GM12878 (cell line): Measurements from ENCODE around the gene KAZN. TPM values are rescaled to one million over a fixed set of nuclear protein-coding genes. Genes with fewer than 3 reads are reported as not detected.

Experiments
- ATAC-seq: fragments of 200-7000 bp; cut with Tn5 transposase; 3 replicates; pipeline ENCODE4 v1.9.1; 2020; ENCODE audit warnings: mild to moderate bottlenecking, moderate library complexity
- BruUV-seq: library from RNA; stranded (reverse); fragments of 400-500 nt; replicated peaks from 2 replicates; lab custom pipeline; 2021; lab: Mats Ljungman, UMichigan
- CTCF ChIA-PET: fragments of 300-600 bp; sonication (Branson Sonifier 250); formaldehyde crosslinking; extraction: SDS; loops from one replicate; lab custom pipeline; 2021; ENCODE audit warnings: inconsistent platforms; lab: Yijun Ruan, JAX
- POLR2A ChIA-PET: fragments of 350-600 bp; formaldehyde crosslinking; extraction: SDS; loops from one replicate; lab custom pipeline; 2021; ENCODE audit warnings: inconsistent platforms; lab: Charles Lee
- RAD21 ChIA-PET: fragments of 300-600 bp; sonication (Branson Sonifier 250); formaldehyde crosslinking; loops from one replicate; lab custom pipeline; 2023; ENCODE audit warnings: antibody characterized with exemption; ENCODE audit not compliant: unreplicated experiment; lab: Charles Lee
- SMC1A ChIA-PET: fragments of 300-600 bp; sonication (Branson Sonifier 250); formaldehyde crosslinking; loops from one replicate; lab custom pipeline; 2023; ENCODE audit not compliant: unreplicated experiment, uncharacterized antibody; lab: Charles Lee
- DNase-seq: peaks from one replicate; pipeline ENCODE4 v3.0.0-alpha.2; 2011; ENCODE audit warnings: low read depth, low spot score
- FAIRE-seq: peaks from 3 replicates; lab custom pipeline; 2011; peaks lifted over from hg19 to GRCh38; lab: Jason Lieb, UNC
- H2AFZ ChIP-seq: 2 replicates; pipeline ENCODE4 v1.6.0; 2011; ENCODE audit warnings: low read depth, low read length, control low read depth; ENCODE audit not compliant: control insufficient read depth
- H3K27ac ChIP-seq: 2 replicates; pipeline ENCODE4 v1.5.1; 2011; ENCODE audit warnings: control low read depth; ENCODE audit not compliant: control insufficient read depth, insufficient read depth
- H3K27me3 ChIP-seq, 2 experiments: replicated peaks in 1 of 2; 2 replicates each; pipeline versions ENCODE4 v1.6.0 to v1.6.1; 2011; ENCODE audit warnings: low read length in 1 of 2; ENCODE audit not compliant: control insufficient read depth in 2 of 2, insufficient read depth in 2 of 2
- H3K36me3 ChIP-seq, 2 experiments: 2 replicates each; pipeline ENCODE4 v1.5.1; 2011; ENCODE audit warnings: low read length in 1 of 2; ENCODE audit not compliant: control insufficient read depth in 2 of 2, insufficient read depth in 2 of 2
- H3K4me1 ChIP-seq: 2 replicates; pipeline ENCODE4 v1.6.1; 2011; ENCODE audit warnings: mild to moderate bottlenecking, low read length, moderate library complexity, mixed read lengths; ENCODE audit not compliant: control insufficient read depth, insufficient read depth
- H3K4me2 ChIP-seq: 2 replicates; pipeline ENCODE4 v1.6.0; 2011; ENCODE audit warnings: control low read depth; ENCODE audit not compliant: control insufficient read depth, insufficient read depth
- H3K4me3 ChIP-seq: fragments of 200-600 bp; sonication (generic); 2 replicates; pipeline ENCODE4 v1.5.1; 2016
- H3K79me2 ChIP-seq: 2 replicates; pipeline ENCODE4 v1.6.0; 2011; ENCODE audit warnings: low read length; ENCODE audit not compliant: control insufficient read depth, insufficient read depth
- H3K9ac ChIP-seq: 2 replicates; pipeline ENCODE4 v1.8.0; 2011; ENCODE audit warnings: low read length, control low read depth, mixed read lengths; ENCODE audit not compliant: control insufficient read depth, insufficient read depth
- H3K9me3 ChIP-seq: replicated peaks from 3 replicates; pipeline ENCODE4 v1.5.1; 2011; ENCODE audit warnings: mild to moderate bottlenecking, low read length; ENCODE audit not compliant: control insufficient read depth, insufficient read depth
- H4K20me1 ChIP-seq: 2 replicates; pipeline ENCODE4 v1.6.0; 2011; ENCODE audit not compliant: control insufficient read depth, insufficient read depth
- ATF3 ChIP-seq: IDR thresholded peaks from 2 replicates; pipeline ENCODE4 v1.6.1; 2011; ENCODE audit warnings: low read depth, mild to moderate bottlenecking, low read length, moderate library complexity, borderline replicate concordance; ENCODE audit errors: extremely low read depth
- BRCA1 ChIP-seq: IDR thresholded peaks from 2 replicates; pipeline ENCODE4 v1.6.1; 2011; ENCODE audit warnings: low read depth, low read length, improper control_type of control experiment
- CHD1 ChIP-seq: IDR thresholded peaks from 2 replicates; pipeline ENCODE4 v1.6.1; 2012; ENCODE audit warnings: low read depth, low read length, improper control_type of control experiment
- DPF2 ChIP-seq: fragments of 450-650 bp; IDR thresholded peaks from 2 replicates; pipeline ENCODE4 v1.6.1; 2017; ENCODE audit warnings: mild to moderate bottlenecking
- ETV6 ChIP-seq, 2 experiments: fragments of 450-650 bp in 1 of 2; IDR thresholded peaks in 1 of 2; conservative IDR thresholded peaks in 1 of 2; 2 replicates each; pipeline ENCODE4 v1.6.1; 2014; ENCODE audit warnings: antibody characterized with exemption in 1 of 2, borderline replicate concordance in 1 of 2, low read depth in 1 of 2, mild to moderate bottlenecking in 1 of 2, moderate library complexity in 1 of 2
- IRF5 ChIP-seq: fragments of 450-650 bp; IDR thresholded peaks from 2 replicates; pipeline ENCODE4 v1.6.1; 2017; ENCODE audit warnings: borderline replicate concordance
- KLF5 ChIP-seq: fragments of 450-650 bp; IDR thresholded peaks from 2 replicates; pipeline ENCODE4 v1.6.1; 2014; ENCODE audit warnings: mild to moderate bottlenecking; ENCODE audit not compliant: partially characterized antibody
- MXI1 ChIP-seq: fragments of 150-350 bp; IDR thresholded peaks from 2 replicates; pipeline ENCODE4 v1.6.1; 2011; ENCODE audit warnings: low read depth, mild to moderate bottlenecking, inconsistent platforms, low read length, improper control_type of control experiment
- NFIC ChIP-seq: IDR thresholded peaks from 2 replicates; pipeline ENCODE4 v1.6.1; 2012; ENCODE audit warnings: low read depth, mild to moderate bottlenecking, inconsistent platforms, low read length, moderate library complexity
- PAX8 ChIP-seq: fragments of 450-650 bp; IDR thresholded peaks from 2 replicates; pipeline ENCODE4 v1.6.1; 2017; ENCODE audit warnings: mild to moderate bottlenecking, moderate library complexity
- RCOR1 ChIP-seq: conservative IDR thresholded peaks from 2 replicates; pipeline ENCODE4 v1.6.1; 2012; ENCODE audit warnings: low read depth, low read length, improper control_type of control experiment
- RUNX3 ChIP-seq: IDR thresholded peaks from 2 replicates; pipeline ENCODE4 v1.6.1; 2012; ENCODE audit warnings: low read length, inconsistent platforms
- STAT1 ChIP-seq: fragments of 450-650 bp; conservative IDR thresholded peaks from 2 replicates; pipeline ENCODE4 v1.6.1; 2014; ENCODE audit warnings: antibody characterized with exemption, mild to moderate bottlenecking
- WGBS: methylation state at CpG from one replicate; pipeline ENCODE4 v1.1.6; 2016; ENCODE audit warnings: low lambda C conversion rate; ENCODE audit not compliant: insufficient replicate concordance, insufficient coverage; ENCODE audit errors: missing lambda C conversion rate; 5-methylcytosine and 5-hydroxymethylcytosine counted together
- in situ Hi-C: fragments of 300-500 bp; cut with MboI; formaldehyde crosslinking; loops from 9 replicates; pipeline ENCODE4 v1.14.3; 2018; ENCODE audit warnings: mixed read lengths
- intact Hi-C: fragments of 100-400 bp; cut with micrococcal nuclease; formaldehyde crosslinking; loops from one replicate; pipeline ENCODE4 v1.14.2; 2022; ENCODE audit not compliant: unreplicated experiment
- polyA plus RNA-seq, 11 experiments: library from polyadenylated mRNA; depleted of rRNA in 4 of 11; unstranded in 6 of 11; stranded (reverse) in 5 of 11; fragments of >200 nt; fragmentation: Nextera tagmentation in 4 of 11; fragmentation: Illumina TruSeq in 1 of 11; extraction: Ambion mirVana in 4 of 11; extraction: Trizol in 1 of 11; gene quantifications; 1 replicate in 1 of 11; 2 replicates in 10 of 11; pipeline versions ENCODE4 v1.2.1 to v1.2.3, GENCODE V29; 2011 to 2016; ENCODE audit warnings: inconsistent platforms in 2 of 11, missing spikeins in 2 of 11, low read depth in 1 of 11
- total RNA-seq, 4 experiments: library from RNA; depleted of rRNA in 3 of 4; stranded (reverse); fragments of >200 nt in 3 of 4; fragmentation: Illumina TruSeq in 1 of 4; extraction: Trizol in 1 of 4; gene quantifications; 2 replicates each; pipeline versions ENCODE4 v1.2.1 to v1.2.3, GENCODE V29; 2013 to 2021
- TF ChIP-seq, protein P1 (sequence below): fragments of 450-650 bp; IDR thresholded peaks from 2 replicates; pipeline ENCODE4 v1.6.1; 2017; ENCODE audit warnings: mild to moderate bottlenecking
- TF ChIP-seq, protein P2 (sequence below): fragments of 150-350 bp; IDR thresholded peaks from 2 replicates; pipeline ENCODE4 v1.6.1; 2014; ENCODE audit warnings: mild to moderate bottlenecking, low read depth, low read length
- TF ChIP-seq, protein P3 (sequence below): IDR thresholded peaks from 2 replicates; pipeline ENCODE4 v1.6.1; 2011; ENCODE audit warnings: mild to moderate bottlenecking, low read depth, low read length, moderate library complexity; ENCODE audit not compliant: insufficient replicate concordance

KAZN gene
- total and polyA plus RNA-seq, 10 of the 15 experiments (the other 5 are each of a cell fraction or from before 2014, with no cell fraction given), result 0.72 to 4.0 (median 1.2) TPM

- ATAC-seq (no peak), FAIRE-seq (peak; percentile 13), DNase-seq (no peak)
- Histone ChIP-seq H3K4me2 (no peak overlapping the region), H3K9me3 (no peaks in the 10 kb centered on the region; the same call in 2 of the 3 replicates), H3K36me3 (no peaks in the 10 kb centered on the region), H3K27ac (no peak overlapping the region), H3K9ac (no peak overlapping the region), H2AFZ (no peak overlapping the region), H3K4me1 (no peaks in the 10 kb centered on the region), H3K27me3 (no peaks in the 10 kb centered on the region), H3K4me3 (no peak overlapping the region), H3K79me2 (no peaks in the 10 kb centered on the region), H4K20me1 (no peaks in the 10 kb centered on the region)
- 10% methylated on average over 8 of the region's 8 CpGs for WGBS
- CTCF ChIA-PET, result interaction anchor here (0.7 kb wide), 1 partner anchor 795 kb away, joined by 3 read pairs; no protein-coding TSS in a partner anchor
- RAD21 ChIA-PET, result no interaction called here
- no peak for TF ChIP-seq PAX8
- TF ChIP-seq RUNX3, result no peak
- no peak for TF ChIP-seq IRF5
- no peak for TF ChIP-seq KLF5
- TF ChIP-seq RCOR1, result no peak
- no peak for TF ChIP-seq ATF3
- no peak for TF ChIP-seq DPF2
- TF ChIP-seq NFIC, result no peak
- no peak for TF ChIP-seq STAT1
- no peak for TF ChIP-seq CHD1
- TF ChIP-seq ETV6 (conservative IDR thresholded peaks at IDR 0.05 in 1 of 2, IDR thresholded peaks at IDR 0.05 in 1 of 2; ENCODE audit: borderline replicate concordance in 1 of 2, low read depth in 1 of 2), result no peak
- TF ChIP-seq, protein P1, sequence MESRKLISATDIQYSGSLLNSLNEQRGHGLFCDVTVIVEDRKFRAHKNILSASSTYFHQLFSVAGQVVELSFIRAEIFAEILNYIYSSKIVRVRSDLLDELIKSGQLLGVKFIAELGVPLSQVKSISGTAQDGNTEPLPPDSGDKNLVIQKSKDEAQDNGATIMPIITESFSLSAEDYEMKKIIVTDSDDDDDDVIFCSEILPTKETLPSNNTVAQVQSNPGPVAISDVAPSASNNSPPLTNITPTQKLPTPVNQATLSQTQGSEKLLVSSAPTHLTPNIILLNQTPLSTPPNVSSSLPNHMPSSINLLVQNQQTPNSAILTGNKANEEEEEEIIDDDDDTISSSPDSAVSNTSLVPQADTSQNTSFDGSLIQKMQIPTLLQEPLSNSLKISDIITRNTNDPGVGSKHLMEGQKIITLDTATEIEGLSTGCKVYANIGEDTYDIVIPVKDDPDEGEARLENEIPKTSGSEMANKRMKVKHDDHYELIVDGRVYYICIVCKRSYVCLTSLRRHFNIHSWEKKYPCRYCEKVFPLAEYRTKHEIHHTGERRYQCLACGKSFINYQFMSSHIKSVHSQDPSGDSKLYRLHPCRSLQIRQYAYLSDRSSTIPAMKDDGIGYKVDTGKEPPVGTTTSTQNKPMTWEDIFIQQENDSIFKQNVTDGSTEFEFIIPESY, result no peak
- no peak for TF ChIP-seq MXI1
- TF ChIP-seq, protein P2, sequence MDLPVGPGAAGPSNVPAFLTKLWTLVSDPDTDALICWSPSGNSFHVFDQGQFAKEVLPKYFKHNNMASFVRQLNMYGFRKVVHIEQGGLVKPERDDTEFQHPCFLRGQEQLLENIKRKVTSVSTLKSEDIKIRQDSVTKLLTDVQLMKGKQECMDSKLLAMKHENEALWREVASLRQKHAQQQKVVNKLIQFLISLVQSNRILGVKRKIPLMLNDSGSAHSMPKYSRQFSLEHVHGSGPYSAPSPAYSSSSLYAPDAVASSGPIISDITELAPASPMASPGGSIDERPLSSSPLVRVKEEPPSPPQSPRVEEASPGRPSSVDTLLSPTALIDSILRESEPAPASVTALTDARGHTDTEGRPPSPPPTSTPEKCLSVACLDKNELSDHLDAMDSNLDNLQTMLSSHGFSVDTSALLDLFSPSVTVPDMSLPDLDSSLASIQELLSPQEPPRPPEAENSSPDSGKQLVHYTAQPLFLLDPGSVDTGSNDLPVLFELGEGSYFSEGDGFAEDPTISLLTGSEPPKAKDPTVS, result no peak
- TF ChIP-seq, protein P3, sequence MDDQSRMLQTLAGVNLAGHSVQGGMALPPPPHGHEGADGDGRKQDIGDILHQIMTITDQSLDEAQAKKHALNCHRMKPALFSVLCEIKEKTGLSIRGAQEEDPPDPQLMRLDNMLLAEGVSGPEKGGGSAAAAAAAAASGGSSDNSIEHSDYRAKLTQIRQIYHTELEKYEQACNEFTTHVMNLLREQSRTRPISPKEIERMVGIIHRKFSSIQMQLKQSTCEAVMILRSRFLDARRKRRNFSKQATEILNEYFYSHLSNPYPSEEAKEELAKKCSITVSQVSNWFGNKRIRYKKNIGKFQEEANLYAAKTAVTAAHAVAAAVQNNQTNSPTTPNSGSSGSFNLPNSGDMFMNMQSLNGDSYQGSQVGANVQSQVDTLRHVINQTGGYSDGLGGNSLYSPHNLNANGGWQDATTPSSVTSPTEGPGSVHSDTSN, result no peak
- TF ChIP-seq BRCA1, result no peak
- intact Hi-C loops, result no loop called here
- POLR2A ChIA-PET, result no interaction called here
- SMC1A ChIA-PET, result no interaction called here
- BruUV-seq, result no TSS peak
- in situ Hi-C loops, result no loop called here
Measured at GRCh38 chr1:14817223-14818170, 219.0 kb downstream of the KAZN start.
